ENCODE results near the gene MON1B. TPM values are rescaled to one million over a fixed set of nuclear protein-coding genes. Genes with fewer than 3 reads are reported as not detected.

Gene MON1B
- total and polyA plus RNA-seq, 2 of the 4 experiments (the other 2 are of a cell fraction) = 5.2 to 19.2 TPM

DNA sequence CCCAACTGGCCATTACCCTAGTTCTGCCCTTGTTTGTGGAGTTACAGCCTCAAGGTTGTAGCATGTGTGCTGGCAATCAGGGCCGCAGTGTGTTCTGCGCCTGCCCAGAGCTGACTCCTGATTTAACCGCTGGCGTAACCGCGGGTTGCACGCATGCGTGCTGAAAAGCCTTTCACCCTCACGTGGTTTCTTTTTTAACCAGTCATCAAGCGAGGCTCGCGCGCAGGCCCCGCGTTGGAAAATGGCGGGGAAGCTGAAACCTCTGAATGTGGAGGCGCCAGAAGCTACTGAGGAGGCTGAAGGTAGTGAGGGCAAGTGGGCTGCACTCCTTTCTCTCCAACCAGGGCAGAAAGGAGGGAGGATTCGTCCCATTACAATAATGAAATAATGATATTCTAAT lies 8.2 kb downstream of the MON1B start, which contains the start of gene SYCE1L:
SYCE1L (plus strand) TSS at position 198 of the 400 bp plus-strand sequence; CDS start at position 242, 44 bp downstream.
- no peak within 1 kb of the TSS for H2AK9ac ChIP-seq (replicated peaks; ENCODE audit: low read depth, low read length, poor library complexity)
- no TSS peak for BruUV-seq (replicated peaks)
- no peak within 1 kb of the TSS for H4K91ac ChIP-seq (ENCODE audit: insufficient read depth, low read depth, low read length)
- H3K27me3 ChIP-seq (ENCODE audit: control insufficient read depth, insufficient read depth, low read length) = no peaks in the 10 kb centered on the region
- H4K20me1 ChIP-seq (ENCODE audit: insufficient read depth, low read length) = no peaks in the 10 kb centered on the region
- ChIA-PET CTCF (no interaction called here), POLR2A (ENCODE audit: unreplicated experiment) (no interaction called here)
- no peak within 1 kb of the TSS for H2BK120ac ChIP-seq (ENCODE audit: low read depth, low read length)
- in situ Hi-C loops (cut with MboI; ENCODE audit: low sequenced_read_pairs) (no loop called here), intact Hi-C loops (cut with micrococcal nuclease) (no loop called here), dilution Hi-C loops (cut with HindIII; ENCODE audit: low sequenced_read_pairs, unreplicated experiment) (no loop called here)
- H2BK15ac ChIP-seq (ENCODE audit: low read depth, low read length) = no peak within 1 kb of the TSS
- WGBS, 2 experiments (ENCODE audit: extremely low coverage in 2 of 2, insufficient read length in 1 of 2) = 99% methylated on average over 9 of the region's 18 CpGs; no CpG with 5 or more reads in 1 of the 2 experiments
- no peak within 1 kb of the TSS for H3K4me2 ChIP-seq (ENCODE audit: low read depth, low read length)
- no peaks in the 10 kb centered on the region for H3K4me1 ChIP-seq (ENCODE audit: control insufficient read depth, insufficient read depth, low read length)
- H3K27ac ChIP-seq (ENCODE audit: insufficient read depth, low read length) = no peak within 1 kb of the TSS
- H3K9me1 ChIP-seq (ENCODE audit: insufficient read depth, low read length) = no peaks in the 10 kb centered on the region
- no peak within 1 kb of the TSS for H3K4ac ChIP-seq (ENCODE audit: low read depth, low read length)
- no peak within 1 kb of the TSS for H3K9ac ChIP-seq (ENCODE audit: low read depth, low read length)
- no peaks in the 10 kb centered on the region; a peak in 1 of 4 replicates for H3K79me1 ChIP-seq (ENCODE audit: low read depth in 1 of 2, low read length in 2 of 2)
- TF ChIP-seq, protein P1, sequence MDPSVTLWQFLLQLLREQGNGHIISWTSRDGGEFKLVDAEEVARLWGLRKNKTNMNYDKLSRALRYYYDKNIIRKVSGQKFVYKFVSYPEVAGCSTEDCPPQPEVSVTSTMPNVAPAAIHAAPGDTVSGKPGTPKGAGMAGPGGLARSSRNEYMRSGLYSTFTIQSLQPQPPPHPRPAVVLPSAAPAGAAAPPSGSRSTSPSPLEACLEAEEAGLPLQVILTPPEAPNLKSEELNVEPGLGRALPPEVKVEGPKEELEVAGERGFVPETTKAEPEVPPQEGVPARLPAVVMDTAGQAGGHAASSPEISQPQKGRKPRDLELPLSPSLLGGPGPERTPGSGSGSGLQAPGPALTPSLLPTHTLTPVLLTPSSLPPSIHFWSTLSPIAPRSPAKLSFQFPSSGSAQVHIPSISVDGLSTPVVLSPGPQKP (IDR thresholded peaks at IDR 0.05; ENCODE audit: borderline replicate concordance, low read depth, low read length) = no peak
- TF ChIP-seq NFE2L2 (IDR thresholded peaks at IDR 0.05; ENCODE audit: low read depth, low read length) (no peak), SMC3 (IDR thresholded peaks at IDR 0.05; ENCODE audit: low read depth, low read length) (no peak), POLR2A (IDR thresholded peaks at IDR 0.05; ENCODE audit: low read depth, low read length) (no peak), CHD1 (IDR thresholded peaks at IDR 0.05; ENCODE audit: low read depth, low read length) (no peak)
- TF ChIP-seq, protein P2, sequence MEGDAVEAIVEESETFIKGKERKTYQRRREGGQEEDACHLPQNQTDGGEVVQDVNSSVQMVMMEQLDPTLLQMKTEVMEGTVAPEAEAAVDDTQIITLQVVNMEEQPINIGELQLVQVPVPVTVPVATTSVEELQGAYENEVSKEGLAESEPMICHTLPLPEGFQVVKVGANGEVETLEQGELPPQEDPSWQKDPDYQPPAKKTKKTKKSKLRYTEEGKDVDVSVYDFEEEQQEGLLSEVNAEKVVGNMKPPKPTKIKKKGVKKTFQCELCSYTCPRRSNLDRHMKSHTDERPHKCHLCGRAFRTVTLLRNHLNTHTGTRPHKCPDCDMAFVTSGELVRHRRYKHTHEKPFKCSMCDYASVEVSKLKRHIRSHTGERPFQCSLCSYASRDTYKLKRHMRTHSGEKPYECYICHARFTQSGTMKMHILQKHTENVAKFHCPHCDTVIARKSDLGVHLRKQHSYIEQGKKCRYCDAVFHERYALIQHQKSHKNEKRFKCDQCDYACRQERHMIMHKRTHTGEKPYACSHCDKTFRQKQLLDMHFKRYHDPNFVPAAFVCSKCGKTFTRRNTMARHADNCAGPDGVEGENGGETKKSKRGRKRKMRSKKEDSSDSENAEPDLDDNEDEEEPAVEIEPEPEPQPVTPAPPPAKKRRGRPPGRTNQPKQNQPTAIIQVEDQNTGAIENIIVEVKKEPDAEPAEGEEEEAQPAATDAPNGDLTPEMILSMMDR (conservative IDR thresholded peaks at IDR 0.05; ENCODE audit: low read depth, low read length) = no peak
- TF ChIP-seq, protein P3, sequence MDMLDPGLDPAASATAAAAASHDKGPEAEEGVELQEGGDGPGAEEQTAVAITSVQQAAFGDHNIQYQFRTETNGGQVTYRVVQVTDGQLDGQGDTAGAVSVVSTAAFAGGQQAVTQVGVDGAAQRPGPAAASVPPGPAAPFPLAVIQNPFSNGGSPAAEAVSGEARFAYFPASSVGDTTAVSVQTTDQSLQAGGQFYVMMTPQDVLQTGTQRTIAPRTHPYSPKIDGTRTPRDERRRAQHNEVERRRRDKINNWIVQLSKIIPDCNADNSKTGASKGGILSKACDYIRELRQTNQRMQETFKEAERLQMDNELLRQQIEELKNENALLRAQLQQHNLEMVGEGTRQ (IDR thresholded peaks at IDR 0.05; ENCODE audit: low read depth, low read length) = no peak
- H2AFZ ChIP-seq (replicated peaks; ENCODE audit: low read length, poor library complexity) = no peak within 1 kb of the TSS
- no peak within 1 kb of the TSS for H4K8ac ChIP-seq (ENCODE audit: low read depth in 2 of 2, low read length in 2 of 2)
- H2BK5ac ChIP-seq (ENCODE audit: low read depth, low read length, poor library complexity, severe bottlenecking) = no peak within 1 kb of the TSS
- no peak within 1 kb of the TSS for H2BK20ac ChIP-seq (ENCODE audit: low read depth, low read length)
- H2AK5ac ChIP-seq (ENCODE audit: low read depth, low read length) = no peak within 1 kb of the TSS
- DNase-seq (no peak), ATAC-seq (ENCODE audit: low read depth) (no peak)
- no peak within 1 kb of the TSS for H4K5ac ChIP-seq (ENCODE audit: low read depth, low read length)
- peaks cover 42% of the 10 kb centered on the region for H3K36me3 ChIP-seq (ENCODE audit: control insufficient read depth, insufficient read depth, low read length)
- H3K56ac ChIP-seq (ENCODE audit: extremely low read depth, insufficient read depth, low read length) = no peak within 1 kb of the TSS
- H3K18ac ChIP-seq (ENCODE audit: low read depth, low read length) = no peak within 1 kb of the TSS
- no peak within 1 kb of the TSS for H3K23ac ChIP-seq (ENCODE audit: low read depth, low read length)
- no peaks in the 10 kb centered on the region for H3K9me3 ChIP-seq (ENCODE audit: control insufficient read depth, insufficient read depth, low read length)
- no peak within 1 kb of the TSS for H3K14ac ChIP-seq (replicated peaks; ENCODE audit: low read depth, low read length)
- H3K4me3 ChIP-seq (ENCODE audit: insufficient read depth, low read depth, low read length) = no peak within 1 kb of the TSS
